SIG-M5 treated with dmso at 0.1 percent for 504 hours (cell line): ENCODE measurements around the gene ARRB1.
"Not testable (repeated sequence)": the region's sequence is repeated elsewhere in the genome, so short reads cannot be mapped to it uniquely, and the experiment has no call there.

Experiments
- DNase-seq: peaks from one replicate; lab custom pipeline; 2025; ENCODE audit not compliant: unreplicated experiment; lab: John Stamatoyannopoulos, UW

ARRB1 gene

DNA sequence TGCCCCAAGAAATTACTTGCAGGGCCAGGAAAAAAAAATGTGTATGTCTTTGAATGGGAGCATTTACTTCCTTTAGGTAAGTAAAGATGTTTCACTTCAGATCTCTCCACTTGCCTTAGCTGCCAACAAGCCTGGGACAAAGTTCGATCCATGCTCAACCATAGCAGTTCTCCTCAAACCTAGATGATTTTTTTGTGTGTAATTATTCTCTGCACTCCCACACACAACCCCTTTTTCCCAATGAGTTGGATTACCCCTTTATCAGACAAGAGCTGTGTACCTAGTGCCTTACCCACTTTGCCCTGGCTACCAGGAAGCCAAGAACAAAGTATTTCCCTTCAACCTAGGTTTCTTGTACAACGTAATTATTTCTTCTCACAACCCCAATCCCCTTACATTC, 75.3 kb downstream of the ARRB1 start:
- no peak for DNase-seq

DNA sequence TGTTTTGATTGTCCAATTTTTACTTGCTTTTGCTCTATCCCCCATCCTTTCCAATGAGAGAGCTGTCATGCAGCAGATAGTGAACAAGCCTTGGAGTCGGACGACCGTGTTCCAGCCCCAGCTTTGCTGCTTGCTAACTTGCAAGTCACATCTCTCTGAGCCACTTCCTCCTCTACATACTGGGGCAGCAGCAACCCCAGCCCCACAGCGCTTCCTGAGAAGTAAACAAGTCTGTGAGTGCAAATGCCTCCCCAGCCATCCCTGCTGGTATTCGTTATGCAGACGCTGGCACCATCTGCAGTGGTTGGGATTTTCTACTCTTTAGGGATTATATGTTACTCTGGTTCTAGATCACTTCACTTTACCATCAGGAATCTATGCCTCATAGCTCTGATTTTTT, 75.9 kb downstream of the ARRB1 start:
- DNase-seq = peak; percentile 37

GRCh38 chr11:75274716-75275115, 76.7 kb downstream of the ARRB1 start:
- DNase-seq = not testable (repeated sequence)

DNA sequence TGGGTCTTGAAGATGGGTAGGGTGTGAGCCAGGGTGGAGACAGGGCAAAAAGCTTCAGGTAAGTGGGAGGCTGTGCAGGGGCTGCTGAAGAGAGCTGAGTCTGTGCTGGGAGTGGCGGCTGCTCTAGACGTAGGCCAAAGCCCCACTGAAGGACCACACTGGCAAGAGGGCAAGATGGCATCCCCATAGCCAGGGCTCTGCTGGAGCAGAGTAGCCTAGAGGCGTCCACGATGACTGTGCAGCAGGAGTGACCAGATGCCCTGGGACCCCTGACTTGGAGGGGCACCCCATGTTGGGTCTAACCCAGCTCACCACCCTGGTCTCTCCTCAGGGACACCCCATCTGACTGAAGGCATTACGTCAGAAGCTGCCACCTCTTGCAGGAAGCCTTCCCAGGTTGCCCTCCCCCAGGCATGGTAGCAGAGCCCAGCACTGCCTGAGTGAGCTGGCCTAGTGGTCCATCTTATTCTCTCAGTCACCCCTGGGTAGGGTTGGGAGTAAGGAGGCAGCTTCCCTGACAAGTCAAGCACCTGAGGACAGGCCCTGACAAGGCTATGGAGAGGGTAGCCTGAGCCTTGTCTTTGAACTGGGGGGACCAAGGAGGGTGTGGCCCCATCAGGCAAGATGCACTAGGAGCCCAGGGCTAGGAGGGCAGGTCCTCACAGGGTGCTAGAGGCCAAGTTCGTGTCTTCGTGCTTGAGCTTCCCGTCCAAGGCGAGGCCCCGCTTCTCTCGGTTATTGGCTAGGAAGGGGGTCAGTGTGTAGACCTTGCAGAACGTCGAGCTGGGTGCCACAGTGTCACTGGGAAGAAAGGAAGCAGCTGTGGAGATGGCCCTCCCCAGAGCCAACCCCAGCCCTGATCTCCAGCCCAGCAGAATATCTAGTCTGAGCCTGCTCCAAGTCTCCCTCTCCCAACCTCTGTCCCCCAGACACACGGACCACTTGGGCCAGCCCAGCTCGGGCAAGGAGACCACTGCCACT, 77.8 kb downstream of the ARRB1 start:
- DNase-seq = no peak

DNA sequence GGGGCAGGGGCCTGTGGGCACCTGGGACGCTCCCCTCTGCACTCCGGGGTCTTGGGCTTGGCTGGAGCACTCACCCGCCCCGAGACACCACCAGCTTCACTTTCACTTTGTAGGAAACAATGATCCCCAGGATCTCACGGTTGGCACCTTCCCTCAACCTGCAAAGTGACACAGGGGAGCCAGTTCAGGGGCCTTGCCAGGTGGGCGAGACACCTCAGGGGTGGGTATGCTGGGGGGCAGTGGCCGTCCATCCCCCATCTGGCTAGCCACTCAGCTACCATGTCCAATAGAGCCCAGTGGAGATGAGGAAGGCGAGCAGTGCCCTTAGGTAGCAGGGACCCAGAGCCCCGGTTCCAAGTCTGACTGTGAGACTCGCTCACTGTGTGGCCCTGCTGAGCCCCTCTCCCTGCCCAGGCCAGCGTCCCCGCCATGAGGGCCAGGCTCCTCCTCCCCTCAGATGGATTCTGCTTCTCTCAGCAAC, 78.6 kb downstream of the ARRB1 start:
- no peak for DNase-seq

DNA sequence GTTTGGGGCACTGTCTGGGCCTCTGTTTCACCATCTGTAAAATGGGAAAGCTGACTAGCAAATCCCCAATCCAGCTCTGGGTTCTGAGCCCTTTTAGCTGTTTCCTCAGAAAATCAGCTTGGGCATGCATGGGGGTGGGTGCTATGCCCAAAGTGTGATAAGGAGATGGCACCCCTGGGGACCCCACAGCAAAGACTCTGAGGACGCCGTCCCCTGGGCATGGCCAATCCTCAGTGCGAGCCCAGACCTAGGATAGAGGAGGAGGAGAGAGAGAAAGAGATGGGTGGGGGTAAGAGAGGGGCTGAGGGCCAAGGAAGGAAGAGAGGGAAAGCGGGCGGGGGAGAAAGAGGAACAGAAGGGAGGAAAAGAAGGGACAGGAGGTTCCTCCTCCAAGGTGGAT, 79.1 kb downstream of the ARRB1 start:
- no peak for DNase-seq

DNA sequence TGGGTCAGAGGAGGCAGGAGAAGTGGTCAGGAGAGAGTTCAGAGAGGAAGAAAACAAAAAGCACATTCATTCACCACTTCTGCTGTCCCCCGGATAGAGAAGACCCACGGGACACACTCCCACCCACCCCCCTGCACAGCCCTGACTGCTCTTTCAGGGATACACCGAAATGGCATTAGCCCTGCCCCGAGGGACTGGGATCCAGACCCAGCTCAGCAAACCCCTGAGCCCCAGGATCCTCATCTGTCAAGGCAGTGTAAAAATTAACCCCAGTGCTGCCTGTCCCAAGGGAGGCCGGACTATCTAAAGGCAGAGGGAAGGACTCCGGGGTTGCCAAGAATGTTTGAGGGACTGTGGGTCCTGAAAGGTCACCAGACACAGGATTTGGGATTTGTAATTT, 79.7 kb downstream of the ARRB1 start:
- DNase-seq = no peak

GRCh38 chr11:75270896-75271418, 80.5 kb downstream of the ARRB1 start:
- peak; percentile 29 for DNase-seq

DNA sequence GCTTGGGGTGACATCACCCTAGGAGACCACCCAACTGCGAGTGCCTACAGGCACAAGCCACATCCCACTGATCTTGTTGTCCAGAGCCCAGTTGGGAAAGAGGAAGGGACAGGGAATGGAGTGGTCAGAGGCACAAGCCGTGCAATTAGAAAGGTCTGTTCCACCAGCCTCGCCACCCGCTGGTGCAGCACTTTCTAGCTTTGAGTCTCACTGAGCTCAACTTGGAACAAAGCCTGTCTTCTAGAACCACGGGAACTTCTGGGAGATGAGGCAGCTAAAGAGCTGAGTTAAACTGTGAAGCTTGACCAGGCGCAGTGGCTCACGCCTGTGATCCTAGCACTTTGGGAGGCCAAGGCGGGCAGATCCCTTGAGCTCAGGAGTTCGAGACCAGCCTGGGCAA, 81.6 kb downstream of the ARRB1 start:
- DNase-seq = no peak

GRCh38 chr11:75269367-75269660, 82.1 kb downstream of the ARRB1 start:
- no peak for DNase-seq

- DNase-seq = no peak
Observed at GRCh38 chr11:75268626-75269366, 82.7 kb downstream of the ARRB1 start.

- DNase-seq = no peak
Observed at GRCh38 chr11:75267171-75267970, 84.1 kb downstream of the ARRB1 start.

GRCh38 chr11:75265851-75266531, 85.5 kb downstream of the ARRB1 start:
- peak; percentile 42 for DNase-seq

DNA sequence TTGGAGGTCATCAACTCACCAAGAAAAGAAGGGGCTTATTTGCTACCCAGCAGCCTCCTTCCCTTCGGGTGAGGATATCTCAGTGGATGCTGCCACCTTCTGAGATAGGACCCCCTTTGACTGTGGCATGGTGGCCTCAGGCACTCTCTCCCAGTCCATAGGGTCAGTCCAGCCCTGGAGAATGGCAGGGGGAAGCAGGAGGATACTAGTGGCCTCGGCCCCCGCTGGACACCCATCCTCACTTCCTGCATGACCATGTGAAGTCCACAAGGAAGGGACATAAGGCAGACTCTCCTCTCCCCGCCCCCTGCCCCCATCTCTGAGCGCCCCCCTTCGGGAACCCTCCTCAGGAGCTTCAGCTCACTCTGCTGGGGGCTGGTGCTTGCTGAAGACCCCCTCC, 86.5 kb downstream of the ARRB1 start:
- DNase-seq = no peak

DNA sequence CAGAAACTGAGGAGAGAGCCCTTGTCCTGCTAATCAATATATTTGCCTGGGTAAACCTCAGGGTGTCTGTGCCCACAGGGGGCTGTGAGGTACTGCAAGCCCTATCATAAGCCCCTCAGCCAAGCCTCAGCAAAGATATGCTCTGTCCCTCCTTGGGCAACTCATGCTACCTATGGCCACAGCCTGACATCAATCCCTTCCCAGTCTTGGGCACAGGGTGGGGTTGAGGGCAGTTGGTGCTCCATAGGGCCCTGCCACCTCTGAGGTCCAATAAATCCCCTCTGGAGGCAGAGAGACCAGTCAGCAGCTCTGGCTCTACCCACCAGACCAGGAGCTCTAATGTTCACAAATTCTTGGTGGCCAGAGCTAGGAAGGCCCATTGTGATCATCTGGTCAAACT, 87.1 kb downstream of the ARRB1 start:
- no peak for DNase-seq

- DNase-seq = no peak
Observed at GRCh38 chr11:75263944-75264349, 87.5 kb downstream of the ARRB1 start.

GRCh38 chr11:75262961-75263852, 88.3 kb downstream of the ARRB1 start:
- no peak for DNase-seq

GRCh38 chr11:75262436-75262835, 89.0 kb downstream of the ARRB1 start:
- DNase-seq = no peak

- DNase-seq = no peak
Observed at GRCh38 chr11:75261902-75262361, 89.5 kb downstream of the ARRB1 start.
